Astrocyte (in vitro differentiated cells and primary cell): Measurements from ENCODE around the gene TMX2.

Experiments
- EZH2 ChIP-seq: IDR thresholded peaks from 2 replicates; pipeline ENCODE4 v1.6.1; 2012; ENCODE audit warnings: mild to moderate bottlenecking, low read length, inconsistent platforms; ENCODE audit not compliant: insufficient read depth
- TF ChIP-seq, protein P1 (sequence below): IDR thresholded peaks from 2 replicates; pipeline ENCODE4 v1.5.1; 2011; ENCODE audit warnings: low read depth, mild to moderate bottlenecking, inconsistent platforms, low read length, moderate library complexity; ENCODE audit not compliant: insufficient read depth

DNA sequence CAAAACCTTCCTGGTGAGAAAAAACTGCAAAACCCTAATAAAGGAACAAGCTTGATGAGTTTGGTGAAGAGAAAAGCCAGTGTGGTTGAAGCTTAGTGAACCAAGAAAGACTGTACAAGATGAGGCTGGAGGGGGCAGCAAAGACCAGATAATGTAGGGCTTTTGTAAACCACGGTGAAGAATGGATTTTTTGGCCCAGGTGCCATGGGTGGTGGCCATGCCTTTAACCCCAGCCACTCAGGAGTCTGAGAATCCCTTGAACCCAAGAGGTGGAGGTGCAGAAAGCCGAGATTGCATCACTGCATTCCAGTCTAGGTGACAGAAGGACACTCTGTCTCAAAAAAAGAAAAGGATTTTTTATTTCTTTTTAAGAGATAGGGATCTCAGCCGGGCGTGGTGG lies 49.5 kb upstream of the TMX2 start:
- TF ChIP-seq, protein P1, sequence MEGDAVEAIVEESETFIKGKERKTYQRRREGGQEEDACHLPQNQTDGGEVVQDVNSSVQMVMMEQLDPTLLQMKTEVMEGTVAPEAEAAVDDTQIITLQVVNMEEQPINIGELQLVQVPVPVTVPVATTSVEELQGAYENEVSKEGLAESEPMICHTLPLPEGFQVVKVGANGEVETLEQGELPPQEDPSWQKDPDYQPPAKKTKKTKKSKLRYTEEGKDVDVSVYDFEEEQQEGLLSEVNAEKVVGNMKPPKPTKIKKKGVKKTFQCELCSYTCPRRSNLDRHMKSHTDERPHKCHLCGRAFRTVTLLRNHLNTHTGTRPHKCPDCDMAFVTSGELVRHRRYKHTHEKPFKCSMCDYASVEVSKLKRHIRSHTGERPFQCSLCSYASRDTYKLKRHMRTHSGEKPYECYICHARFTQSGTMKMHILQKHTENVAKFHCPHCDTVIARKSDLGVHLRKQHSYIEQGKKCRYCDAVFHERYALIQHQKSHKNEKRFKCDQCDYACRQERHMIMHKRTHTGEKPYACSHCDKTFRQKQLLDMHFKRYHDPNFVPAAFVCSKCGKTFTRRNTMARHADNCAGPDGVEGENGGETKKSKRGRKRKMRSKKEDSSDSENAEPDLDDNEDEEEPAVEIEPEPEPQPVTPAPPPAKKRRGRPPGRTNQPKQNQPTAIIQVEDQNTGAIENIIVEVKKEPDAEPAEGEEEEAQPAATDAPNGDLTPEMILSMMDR = no peak
- TF ChIP-seq EZH2 = no peak
